Activated CD8-positive, alpha-beta memory T cell treated with anti-CD3 and anti-CD28 coated beads, Interleukin-2, amount 50 U/mL, for 48 hours (primary cell): ENCODE data around the gene SLC23A2.
"Not testable (repeated sequence)": the region's sequence is repeated elsewhere in the genome, so short reads cannot be mapped to it uniquely, and the experiment has no call there.

ENCODE experiments used
- DNase-seq: peaks from one replicate; pipeline ENCODE4 v3.0.0-alpha.2; 2020

Gene SLC23A2

GRCh38 chr20:4871486-4871885 is 129.8 kb downstream of the SLC23A2 start:
- DNase-seq = no peak

DNA sequence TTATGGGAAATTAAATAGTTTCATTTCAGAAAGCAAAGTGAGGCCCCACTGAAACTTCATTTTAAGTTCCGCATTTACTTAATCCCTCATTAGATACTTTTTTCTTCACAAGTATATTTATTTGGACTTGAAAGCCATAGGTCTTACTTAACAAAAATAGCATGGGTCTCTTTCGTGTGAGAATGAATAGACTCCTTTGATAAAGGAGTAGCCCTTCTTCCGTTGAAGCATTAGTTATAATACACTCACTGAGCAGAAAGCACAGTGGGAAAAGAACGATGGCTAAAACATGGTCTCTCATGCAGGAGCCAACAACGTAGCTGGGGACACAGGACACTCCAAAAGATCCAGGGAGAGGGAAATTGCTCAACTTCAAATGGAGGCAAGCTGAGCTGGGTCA is 130.4 kb downstream of the SLC23A2 start:
- DNase-seq = no peak

GRCh38 chr20:4869290-4870193 is 131.8 kb downstream of the SLC23A2 start:
- peak; percentile 37 for DNase-seq

- peak; percentile 30 for DNase-seq
Measured at GRCh38 chr20:4867051-4867450, 134.3 kb downstream of the SLC23A2 start.

DNA sequence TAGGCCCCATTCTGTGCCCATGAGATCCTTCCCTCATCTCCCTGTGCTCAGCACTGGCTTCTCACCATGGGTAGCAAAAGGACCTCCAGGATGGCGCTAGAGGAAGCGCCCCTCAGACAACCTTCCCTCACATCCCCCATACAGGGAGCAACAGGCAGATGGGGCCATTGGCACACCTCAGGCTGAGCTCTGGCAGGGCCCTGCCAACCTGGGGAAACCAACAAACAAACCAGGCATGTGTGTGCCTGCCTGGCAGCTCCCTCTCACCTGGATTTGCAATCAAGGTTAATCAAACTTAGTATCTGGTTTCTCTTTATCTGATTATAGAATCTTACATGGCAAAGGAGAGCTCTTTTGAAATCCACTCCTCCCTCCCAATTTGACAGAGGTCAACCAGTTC is 134.9 kb downstream of the SLC23A2 start:
- DNase-seq = no peak

DNA sequence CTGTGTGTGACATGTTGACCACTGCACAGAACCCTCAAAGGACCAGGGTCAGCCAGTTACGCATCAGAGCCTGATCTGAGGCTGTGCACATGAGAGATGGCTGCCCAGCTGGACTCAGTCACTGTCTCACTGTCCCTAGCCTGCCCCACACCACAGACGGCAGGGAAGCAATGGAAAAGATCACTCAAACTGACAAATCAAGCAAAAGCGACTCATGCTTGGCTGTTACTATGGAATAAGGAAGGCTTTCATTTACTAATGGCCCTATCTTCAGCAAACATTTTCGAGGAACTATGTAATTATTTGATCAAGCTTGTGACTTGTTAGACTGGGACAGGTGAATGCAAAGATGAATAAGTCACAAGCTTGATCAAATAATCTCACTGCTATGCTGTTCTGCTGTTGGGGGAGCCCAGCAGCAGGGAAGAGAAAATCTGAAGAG is 137.0 kb downstream of the SLC23A2 start:
- DNase-seq = no peak

DNA sequence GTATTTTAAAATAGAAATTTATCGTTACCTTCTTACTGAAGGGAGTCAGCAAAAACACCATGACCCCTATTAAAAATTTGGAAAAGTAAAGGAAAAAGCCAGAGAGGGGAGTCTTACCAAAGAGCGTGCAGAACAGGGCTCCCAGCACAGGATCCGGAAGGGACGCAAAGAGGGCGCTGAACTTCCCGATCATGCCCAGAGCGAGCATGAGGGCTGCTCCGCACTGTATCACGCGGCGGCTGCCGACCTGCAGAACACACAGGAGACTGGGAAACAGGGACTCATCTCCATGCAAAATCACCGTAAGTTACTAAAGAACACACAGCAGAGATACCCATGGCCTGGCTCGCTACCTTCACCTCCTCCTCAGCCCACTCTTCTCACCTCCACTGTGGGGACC is 138.6 kb downstream of the SLC23A2 start:
- no peak for DNase-seq

- no peak for DNase-seq
Measured at GRCh38 chr20:4861961-4862360, 139.3 kb downstream of the SLC23A2 start.

GRCh38 chr20:4858000-4858399 is 143.3 kb downstream of the SLC23A2 start:
- no peak for DNase-seq

GRCh38 chr20:4856022-4856755 is 145.1 kb downstream of the SLC23A2 start:
- DNase-seq = no peak

DNA sequence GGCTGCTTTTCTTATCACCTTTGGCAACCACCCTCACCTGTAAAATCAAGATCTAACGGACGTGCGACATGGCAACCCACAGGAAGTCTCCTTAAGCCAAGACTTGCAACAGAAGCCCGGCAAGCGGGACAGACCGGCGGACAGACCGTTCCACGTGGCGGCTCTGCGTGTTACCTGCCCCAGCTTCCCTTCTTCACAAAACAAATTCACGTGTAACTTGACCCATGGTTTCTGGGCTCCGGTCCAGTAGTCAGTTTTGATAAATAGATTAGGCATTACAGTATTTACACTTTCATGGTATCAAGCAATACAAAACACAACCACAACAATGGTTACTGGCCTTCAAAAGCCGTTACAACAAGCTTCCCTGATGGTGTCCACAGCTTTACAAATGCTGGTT is 145.8 kb downstream of the SLC23A2 start:
- DNase-seq = no peak

- DNase-seq = no peak
Measured at GRCh38 chr20:4855097-4855496, 146.2 kb downstream of the SLC23A2 start.

DNA sequence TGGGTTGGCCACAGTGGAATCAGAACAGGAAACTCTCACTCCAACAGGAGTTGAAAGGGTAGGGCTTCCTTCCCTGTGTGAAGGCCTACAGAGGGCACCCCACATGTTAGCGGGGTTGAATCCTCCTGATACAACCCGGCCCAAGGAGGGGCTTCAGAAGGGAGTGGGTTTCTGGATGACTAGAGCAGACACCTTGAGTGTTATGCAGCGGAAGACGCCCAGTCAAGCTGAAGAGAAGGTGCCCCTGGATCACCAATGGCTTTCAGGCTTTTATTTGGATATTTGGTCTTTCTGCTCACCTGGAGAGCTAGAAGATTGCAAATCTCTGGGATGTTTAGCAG is 146.8 kb downstream of the SLC23A2 start:
- no peak for DNase-seq

DNA sequence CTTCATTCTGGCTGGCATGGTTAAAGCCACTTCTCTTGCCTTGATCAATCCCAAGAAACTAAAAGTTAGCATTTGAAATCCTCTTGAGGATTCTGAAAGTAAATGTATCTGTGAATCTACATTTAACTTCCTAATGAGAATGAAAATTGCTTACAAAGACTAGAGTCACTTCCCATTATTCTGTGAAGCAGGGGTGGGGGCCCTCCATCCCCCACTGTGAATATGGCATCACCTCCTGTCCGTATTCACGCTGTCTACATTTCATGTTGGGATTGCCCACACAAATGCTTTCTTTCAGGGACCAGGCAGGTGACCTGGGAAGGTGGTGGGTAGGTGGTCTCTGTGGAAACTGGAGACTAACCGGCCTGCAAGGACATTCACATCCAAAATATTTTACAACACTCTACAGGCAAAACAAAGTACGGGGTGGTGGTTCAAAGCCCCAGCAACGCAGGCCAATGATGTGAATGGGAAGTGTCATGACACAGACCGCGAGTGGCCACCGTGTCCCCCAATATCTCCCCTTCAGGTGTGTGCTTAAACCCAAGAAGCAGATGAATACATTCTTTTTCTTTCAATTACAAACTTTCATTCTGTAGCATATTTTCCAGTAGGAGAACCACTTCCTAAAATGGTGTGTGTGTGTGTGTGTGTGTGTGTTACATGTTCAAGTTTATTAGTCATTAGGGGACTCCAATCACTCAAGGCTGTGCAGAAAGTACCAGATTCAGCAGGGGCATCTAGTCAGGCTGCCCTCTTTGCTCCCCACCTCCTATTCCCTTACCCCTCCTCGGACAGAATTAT is 147.4 kb downstream of the SLC23A2 start:
- DNase-seq = no peak

- DNase-seq = no peak
Measured at GRCh38 chr20:4853004-4853403, 148.3 kb downstream of the SLC23A2 start.

- DNase-seq = no peak
Measured at GRCh38 chr20:4850960-4851359, 150.3 kb downstream of the SLC23A2 start.

GRCh38 chr20:4848829-4849228 is 152.5 kb downstream of the SLC23A2 start:
- DNase-seq = not testable (repeated sequence)

DNA sequence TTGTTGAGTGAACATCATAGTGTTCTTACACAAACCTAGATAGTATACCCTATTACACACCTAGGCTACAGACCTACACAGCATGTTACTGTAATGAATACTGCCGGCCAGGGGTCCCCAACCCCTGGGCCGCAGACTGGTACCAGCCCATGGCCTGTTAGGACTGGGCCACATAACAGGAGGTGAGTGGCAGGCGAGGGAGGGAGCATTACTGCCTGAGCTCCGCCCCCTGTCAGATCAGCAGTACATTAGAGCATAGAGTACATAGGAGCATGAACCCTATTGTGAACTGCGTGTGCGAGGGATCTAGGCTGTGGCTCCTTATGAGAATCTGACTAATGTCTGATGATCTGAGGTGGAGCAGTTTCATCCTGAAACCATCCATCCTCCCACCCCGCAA is 153.3 kb downstream of the SLC23A2 start:
- DNase-seq = no peak

GRCh38 chr20:4846821-4847220 is 154.5 kb downstream of the SLC23A2 start:
- no peak for DNase-seq

DNA sequence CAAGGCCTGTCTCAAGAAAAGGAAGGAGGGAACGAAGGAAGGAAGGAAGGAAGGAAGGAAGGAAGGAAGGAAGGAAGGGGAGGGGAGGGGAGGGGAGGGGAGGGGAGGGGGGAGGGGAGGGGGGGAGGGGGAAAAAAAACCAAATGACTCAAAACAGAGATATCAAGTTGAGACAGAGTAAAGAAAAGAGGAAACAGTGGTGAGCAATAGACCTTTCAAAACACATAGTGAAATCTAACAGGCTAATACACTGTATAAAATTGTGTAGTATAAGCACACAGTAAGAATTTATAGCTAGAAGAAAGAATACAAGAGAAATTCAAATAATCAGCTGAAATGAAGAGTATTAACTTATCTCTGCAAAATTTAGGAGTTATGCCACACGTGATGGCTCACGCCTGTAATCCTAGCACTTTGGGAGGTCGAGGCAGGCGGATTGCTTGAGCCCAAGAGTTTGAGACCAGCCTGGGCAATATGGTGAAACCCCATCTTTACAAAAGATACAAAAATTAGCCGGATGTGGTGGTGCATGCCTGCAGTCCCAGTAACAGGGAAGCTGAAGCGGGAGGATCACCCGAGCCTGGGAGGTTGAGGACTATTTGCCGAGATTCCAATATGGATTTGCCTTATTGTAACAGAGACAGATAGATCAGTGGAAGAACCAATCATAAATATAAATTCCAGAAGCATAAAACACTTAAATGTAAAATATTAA is 156.4 kb downstream of the SLC23A2 start:
- DNase-seq = no peak

GRCh38 chr20:4844325-4844724 is 157.0 kb downstream of the SLC23A2 start:
- DNase-seq = no peak

DNA sequence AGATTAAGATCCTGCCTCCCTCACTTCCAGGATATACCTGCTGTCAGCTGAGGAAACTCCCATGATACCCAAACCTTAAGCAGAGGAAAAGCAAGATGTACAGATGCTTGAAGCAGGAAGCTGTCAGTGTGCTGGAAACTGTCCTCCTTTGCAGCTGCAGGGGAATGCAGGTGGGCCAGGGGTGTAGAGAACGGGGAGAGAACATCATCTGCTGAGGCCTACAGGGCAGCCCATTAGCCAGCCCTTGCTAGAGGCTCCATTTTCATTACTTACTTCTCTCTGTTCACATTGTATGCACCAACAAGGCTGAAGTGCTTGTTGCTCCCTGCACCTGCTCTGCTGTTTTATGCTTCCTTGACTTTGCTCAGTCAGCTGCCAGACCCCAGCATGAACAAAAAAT is 160.5 kb downstream of the SLC23A2 start:
- peak; percentile 15 for DNase-seq

DNA sequence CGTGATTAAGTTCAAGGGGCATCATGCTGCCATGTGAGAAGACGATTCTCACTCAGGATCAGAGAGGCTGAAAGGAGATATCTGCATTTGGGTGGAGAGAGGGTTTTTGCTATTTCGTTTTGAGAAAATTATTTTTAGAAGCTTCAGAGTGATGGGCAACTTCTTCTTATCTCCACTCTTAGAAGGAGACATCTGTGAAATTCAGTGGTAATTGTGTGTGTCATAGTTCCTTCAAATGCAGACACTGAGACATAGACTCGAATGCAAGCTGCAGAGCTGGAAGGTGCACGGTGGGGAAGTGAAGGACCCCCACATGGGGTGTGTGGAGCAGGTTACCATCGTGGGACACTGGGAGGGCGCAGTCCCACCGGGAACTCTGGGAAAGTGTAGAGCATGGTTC is 162.8 kb downstream of the SLC23A2 start:
- DNase-seq = no peak
